Tibial nerve (tissue), 4 donors: Measurements from ENCODE around the gene WIZ. TPM values are rescaled to one million over a fixed set of nuclear protein-coding genes. Genes with fewer than 3 reads are reported as not detected.

Experiments
- DNase-seq, 2 donors: peaks; one replicate each; pipeline ENCODE4 v3.0.0-alpha.2; 2019; ENCODE audit warnings: low spot score in 2 of 2
- H3K27ac ChIP-seq, 4 donors: fragments of 200-600 bp; sonication (generic) in 3 of 4; one replicate each; pipeline ENCODE4 v1.5.1; 2017 to 2019; ENCODE audit warnings: mild to moderate bottlenecking in 1 of 4
- H3K27me3 ChIP-seq, 2 donors: fragments of 200-600 bp; sonication (generic) in 1 of 2; one replicate each; pipeline versions ENCODE4 v1.5.1 to v1.6.0; 2017 to 2019
- H3K36me3 ChIP-seq, 3 donors: fragments of 200-600 bp; sonication (generic); one replicate each; pipeline ENCODE4 v1.5.1; 2018 to 2019
- H3K4me1 ChIP-seq, 4 donors: fragments of 200-600 bp; sonication (generic) in 3 of 4; one replicate each; pipeline ENCODE4 v1.5.1; 2017 to 2019
- H3K4me3 ChIP-seq, 4 donors: fragments of 200-600 bp; sonication (generic) in 3 of 4; one replicate each; pipeline ENCODE4 v1.5.1; 2017 to 2019; ENCODE audit warnings: mild to moderate bottlenecking in 1 of 4, moderate library complexity in 1 of 4
- H3K9me3 ChIP-seq, 4 donors: fragments of 200-600 bp; sonication (generic) in 3 of 4; one replicate each; pipeline ENCODE4 v1.5.1; 2017 to 2019
- EP300 ChIP-seq, 2 donors: sonication (generic); formaldehyde crosslinking; IDR thresholded peaks; one replicate each; pipeline ENCODE4 v1.6.1; 2017; ENCODE audit warnings: antibody characterized with exemption in 2 of 2, mild to moderate bottlenecking in 1 of 2
- POLR2A ChIP-seq, 2 donors: fragments of 450-650 bp; IDR thresholded peaks; one replicate each; pipeline ENCODE4 v1.6.1; 2017; ENCODE audit warnings: antibody characterized with exemption in 2 of 2, mild to moderate bottlenecking in 2 of 2, moderate library complexity in 2 of 2
- WGBS, 2 donors: methylation state at CpG; one replicate each; pipeline ENCODE4 v1.1.5; 2018; 5-methylcytosine and 5-hydroxymethylcytosine counted together
- total RNA-seq, 4 donors: library from RNA; depleted of rRNA; stranded (reverse); fragments of >200 nt; gene quantifications; one replicate each; pipeline ENCODE4 v1.1.0, GENCODE V29; 2016
- TF ChIP-seq, protein P1 (sequence below), 5 experiments: fragments of 200-600 bp in 3 of 5; fragments of 450-650 bp in 2 of 5; sonication (generic) in 3 of 5; IDR thresholded peaks; one replicate each; pipeline ENCODE4 v1.5.1; 2016 to 2019; ENCODE audit warnings: antibody characterized with exemption in 5 of 5, mild to moderate bottlenecking in 3 of 5, moderate library complexity in 2 of 5

The WIZ gene
- total RNA-seq, 4 donors from 2014 or later = 31.5 to 108 (median 46.3) TPM

DNA sequence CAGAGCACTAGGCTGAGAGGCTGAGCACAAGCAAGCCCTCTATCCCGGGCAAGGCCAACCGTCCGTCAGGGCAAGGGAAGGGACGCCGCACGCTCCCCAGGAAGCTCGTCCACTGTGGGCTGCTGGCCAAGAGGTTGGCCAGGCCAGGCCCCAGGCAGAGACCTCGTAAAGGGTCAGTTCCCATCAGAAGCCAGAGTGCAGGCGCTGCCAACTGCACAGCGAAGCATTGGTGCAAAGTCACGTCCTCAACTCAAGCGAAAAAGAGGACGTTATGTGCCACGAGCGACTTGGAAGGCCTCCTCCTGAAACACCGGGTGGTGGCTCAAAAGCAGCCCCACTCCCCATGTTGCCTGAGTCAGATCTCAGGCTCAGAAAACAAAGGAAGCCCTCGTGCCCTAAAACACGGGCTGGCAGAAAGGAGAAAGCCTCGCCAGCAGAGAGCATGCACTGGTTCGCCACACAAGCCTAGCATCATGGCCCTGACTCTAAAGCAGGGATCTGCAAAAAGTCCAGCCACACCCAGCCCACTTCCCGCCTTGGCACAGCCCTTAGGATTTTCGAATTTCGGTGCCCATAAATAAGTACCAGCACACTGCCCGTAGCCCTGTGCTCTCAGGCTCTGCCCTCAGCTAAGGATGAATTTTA, 74.8 kb downstream of the WIZ start:
- no peaks in the 10 kb centered on the region for H3K9me3 ChIP-seq
- DNase-seq = no peak
- H3K36me3 ChIP-seq = peaks cover 5 to 42% (median 26%) of the 10 kb centered on the region in 3 donors
- WGBS, 2 donors = 15 to 28% methylated on average over 12 to 19 of the region's 24 CpGs
- TF ChIP-seq EP300 (IDR thresholded peaks at IDR 0.05) = peak in 1 of 2 donors; percentile 50
- TF ChIP-seq POLR2A (IDR thresholded peaks at IDR 0.05) = no peak
- TF ChIP-seq, protein P1, sequence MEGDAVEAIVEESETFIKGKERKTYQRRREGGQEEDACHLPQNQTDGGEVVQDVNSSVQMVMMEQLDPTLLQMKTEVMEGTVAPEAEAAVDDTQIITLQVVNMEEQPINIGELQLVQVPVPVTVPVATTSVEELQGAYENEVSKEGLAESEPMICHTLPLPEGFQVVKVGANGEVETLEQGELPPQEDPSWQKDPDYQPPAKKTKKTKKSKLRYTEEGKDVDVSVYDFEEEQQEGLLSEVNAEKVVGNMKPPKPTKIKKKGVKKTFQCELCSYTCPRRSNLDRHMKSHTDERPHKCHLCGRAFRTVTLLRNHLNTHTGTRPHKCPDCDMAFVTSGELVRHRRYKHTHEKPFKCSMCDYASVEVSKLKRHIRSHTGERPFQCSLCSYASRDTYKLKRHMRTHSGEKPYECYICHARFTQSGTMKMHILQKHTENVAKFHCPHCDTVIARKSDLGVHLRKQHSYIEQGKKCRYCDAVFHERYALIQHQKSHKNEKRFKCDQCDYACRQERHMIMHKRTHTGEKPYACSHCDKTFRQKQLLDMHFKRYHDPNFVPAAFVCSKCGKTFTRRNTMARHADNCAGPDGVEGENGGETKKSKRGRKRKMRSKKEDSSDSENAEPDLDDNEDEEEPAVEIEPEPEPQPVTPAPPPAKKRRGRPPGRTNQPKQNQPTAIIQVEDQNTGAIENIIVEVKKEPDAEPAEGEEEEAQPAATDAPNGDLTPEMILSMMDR (IDR thresholded peaks at IDR 0.05) = no peak
- peak overlapping the region; percentile 23 to 79 (median 70) for H3K27ac ChIP-seq
- peaks cover 0 to 56% (median 41%) of the 10 kb centered on the region in 4 donors for H3K4me1 ChIP-seq
- peak overlapping the region in 1 of 4 donors; percentile 6 for H3K4me3 ChIP-seq
- no peaks in the 10 kb centered on the region for H3K27me3 ChIP-seq

DNA sequence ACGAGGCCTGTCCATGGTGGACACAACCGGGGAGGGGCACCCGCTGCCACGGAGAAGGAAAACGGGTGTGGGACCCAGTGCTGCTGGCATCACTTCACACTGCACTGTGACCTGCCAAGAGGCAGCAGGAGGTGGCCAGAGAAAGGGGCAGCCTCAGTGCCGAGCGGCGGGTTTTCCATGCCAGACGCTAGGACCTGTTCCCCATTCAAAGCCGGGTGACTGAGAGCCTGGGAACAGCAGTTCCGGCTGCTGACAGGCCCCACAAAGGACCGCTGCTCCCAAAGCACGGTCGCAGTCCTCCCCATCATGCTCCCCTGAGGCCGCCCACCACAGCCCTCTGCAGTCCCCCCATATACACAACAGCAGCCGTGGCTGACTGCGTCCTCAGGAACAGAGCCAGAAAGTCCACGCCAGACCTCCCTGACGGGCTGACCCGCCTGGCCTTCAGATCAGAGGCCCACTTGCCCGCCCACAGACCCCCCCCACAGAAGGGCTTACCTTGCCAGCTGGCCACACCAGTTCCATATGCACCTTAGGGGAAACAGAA, 75.6 kb downstream of the WIZ start:
- H3K27ac ChIP-seq = peak overlapping the region in 3 of 4 donors; percentile 23 to 79 (median 79)
- H3K4me3 ChIP-seq = peak overlapping the region in 1 of 4 donors; percentile 6
- H3K4me1 ChIP-seq = peaks cover 0 to 56% (median 41%) of the 10 kb centered on the region in 4 donors
- WGBS, 2 donors = 61 to 64% methylated on average over 11 to 17 of the region's 21 CpGs
- no peaks in the 10 kb centered on the region for H3K9me3 ChIP-seq
- no peaks in the 10 kb centered on the region for H3K27me3 ChIP-seq
- H3K36me3 ChIP-seq = peaks cover 5 to 50% (median 33%) of the 10 kb centered on the region in 3 donors
- TF ChIP-seq POLR2A (IDR thresholded peaks at IDR 0.05) = no peak
- TF ChIP-seq EP300 (IDR thresholded peaks at IDR 0.05) = no peak
- TF ChIP-seq, protein P1 (IDR thresholded peaks at IDR 0.05) = no peak
- DNase-seq = no peak

GRCh38 chr19:15373644-15374043, 76.1 kb downstream of the WIZ start:
- peak overlapping the region in 2 of 4 donors; percentile 79 for H3K27ac ChIP-seq
- DNase-seq = no peak
- 83 to 84% methylated on average over 20 to 22 of the region's 22 CpGs for whole genome bisulfite sequencing, 2 donors
- H3K36me3 ChIP-seq = peaks cover 5 to 55% (median 35%) of the 10 kb centered on the region in 3 donors
- H3K27me3 ChIP-seq = no peaks in the 10 kb centered on the region
- no peaks in the 10 kb centered on the region for H3K9me3 ChIP-seq
- no peak overlapping the region for H3K4me3 ChIP-seq
- no peak for TF ChIP-seq POLR2A (IDR thresholded peaks at IDR 0.05)
- TF ChIP-seq, protein P1 (IDR thresholded peaks at IDR 0.05) = no peak
- TF ChIP-seq EP300 (IDR thresholded peaks at IDR 0.05) = no peak
- peaks cover 0 to 56% (median 41%) of the 10 kb centered on the region in 4 donors for H3K4me1 ChIP-seq

- Histone ChIP-seq H3K27ac (no peak overlapping the region), H3K4me1 (peaks cover 0 to 53% (median 38%) of the 10 kb centered on the region in 4 donors), H3K27me3 (no peaks in the 10 kb centered on the region), H3K9me3 (no peaks in the 10 kb centered on the region), H3K4me3 (no peak overlapping the region), H3K36me3 (peaks cover 7 to 63% (median 40%) of the 10 kb centered on the region in 3 donors)
- TF ChIP-seq, protein P1 (IDR thresholded peaks at IDR 0.05) = no peak
- TF ChIP-seq POLR2A (IDR thresholded peaks at IDR 0.05) (no peak), EP300 (IDR thresholded peaks at IDR 0.05) (no peak)
- no peak for DNase-seq
- WGBS, 2 donors = 85 to 86% methylated on average over 28 to 30 of the region's 30 CpGs
These were observed 76.9 kb downstream of the WIZ start for GRCh38 chr19:15372891-15373301.

DNA sequence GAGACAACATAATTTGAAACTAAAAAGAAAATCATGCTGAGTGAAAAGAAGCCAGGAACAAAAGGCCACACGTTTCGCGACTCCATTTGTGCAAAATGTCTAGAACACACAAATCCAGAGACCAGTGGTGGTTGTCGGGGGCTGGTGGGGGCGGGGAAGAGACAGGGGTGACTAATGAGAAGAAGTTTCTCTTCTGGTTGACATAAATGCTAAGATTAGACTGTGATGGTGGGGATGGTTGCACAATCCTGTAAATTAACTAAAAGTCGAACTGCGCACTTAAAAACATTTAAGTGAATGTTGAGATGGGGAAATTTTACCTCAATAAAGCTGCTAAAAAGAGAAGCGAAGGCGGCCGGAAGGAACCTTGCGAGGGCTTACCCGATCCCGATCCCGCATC, 77.3 kb downstream of the WIZ start:
- TF ChIP-seq EP300 (IDR thresholded peaks at IDR 0.05) (no peak), POLR2A (IDR thresholded peaks at IDR 0.05) (no peak)
- TF ChIP-seq, protein P1 (IDR thresholded peaks at IDR 0.05) = no peak
- Histone ChIP-seq H3K36me3 (peaks cover 7 to 67% (median 44%) of the 10 kb centered on the region in 3 donors), H3K27ac (no peak overlapping the region), H3K9me3 (no peaks in the 10 kb centered on the region), H3K4me1 (peaks cover 0 to 49% (median 34%) of the 10 kb centered on the region in 4 donors), H3K27me3 (no peaks in the 10 kb centered on the region), H3K4me3 (no peak overlapping the region)
- no peak for DNase-seq
- WGBS, 2 donors = 90% methylated on average over 14 of the region's 14 CpGs
